ENCODE measurements around the gene OR4D11. TPM values are rescaled to one million over a fixed set of nuclear protein-coding genes. Genes with fewer than 3 reads are reported as not detected.
A peak's percentile ranks its signal among the peaks of the same experiment; 100 is the strongest.
"Not testable (repeated sequence)": the region's sequence is repeated elsewhere in the genome, so short reads cannot be mapped to it uniquely, and the experiment has no call there.

Gene OR4D11
- total RNA-seq, 4 donors from 2014 or later = not detected

DNA sequence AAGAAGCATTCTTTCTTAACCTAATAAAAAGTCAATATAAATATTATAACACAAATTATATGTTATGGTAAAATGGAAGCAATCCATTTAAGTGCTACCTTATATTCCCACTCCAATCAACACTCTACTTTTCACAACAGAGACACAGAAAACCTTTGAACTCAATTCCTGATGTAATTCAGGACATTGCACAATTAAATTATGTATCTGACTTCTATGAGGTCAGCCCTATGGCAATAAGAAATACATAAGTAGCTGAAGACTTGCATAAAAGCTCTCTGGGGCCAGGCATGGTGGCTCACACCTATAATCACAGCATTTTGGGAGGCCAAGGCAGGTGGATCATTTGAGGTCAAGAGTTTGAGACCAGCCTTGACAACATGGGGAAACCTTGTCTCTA is 23.5 kb upstream of the OR4D11 start:
- no peak for DNase-seq
- Histone ChIP-seq H3K9me3 (no peaks in the 10 kb centered on the region), H3K27ac (no peak overlapping the region), H3K4me1 (no peaks in the 10 kb centered on the region), H3K36me3 (no peaks in the 10 kb centered on the region), H3K4me3 (no peak overlapping the region), H3K27me3 (no peaks in the 10 kb centered on the region)
- TF ChIP-seq POLR2A (IDR thresholded peaks at IDR 0.05) = no peak
- TF ChIP-seq, protein P1, sequence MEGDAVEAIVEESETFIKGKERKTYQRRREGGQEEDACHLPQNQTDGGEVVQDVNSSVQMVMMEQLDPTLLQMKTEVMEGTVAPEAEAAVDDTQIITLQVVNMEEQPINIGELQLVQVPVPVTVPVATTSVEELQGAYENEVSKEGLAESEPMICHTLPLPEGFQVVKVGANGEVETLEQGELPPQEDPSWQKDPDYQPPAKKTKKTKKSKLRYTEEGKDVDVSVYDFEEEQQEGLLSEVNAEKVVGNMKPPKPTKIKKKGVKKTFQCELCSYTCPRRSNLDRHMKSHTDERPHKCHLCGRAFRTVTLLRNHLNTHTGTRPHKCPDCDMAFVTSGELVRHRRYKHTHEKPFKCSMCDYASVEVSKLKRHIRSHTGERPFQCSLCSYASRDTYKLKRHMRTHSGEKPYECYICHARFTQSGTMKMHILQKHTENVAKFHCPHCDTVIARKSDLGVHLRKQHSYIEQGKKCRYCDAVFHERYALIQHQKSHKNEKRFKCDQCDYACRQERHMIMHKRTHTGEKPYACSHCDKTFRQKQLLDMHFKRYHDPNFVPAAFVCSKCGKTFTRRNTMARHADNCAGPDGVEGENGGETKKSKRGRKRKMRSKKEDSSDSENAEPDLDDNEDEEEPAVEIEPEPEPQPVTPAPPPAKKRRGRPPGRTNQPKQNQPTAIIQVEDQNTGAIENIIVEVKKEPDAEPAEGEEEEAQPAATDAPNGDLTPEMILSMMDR (IDR thresholded peaks at IDR 0.05) = no peak

DNA sequence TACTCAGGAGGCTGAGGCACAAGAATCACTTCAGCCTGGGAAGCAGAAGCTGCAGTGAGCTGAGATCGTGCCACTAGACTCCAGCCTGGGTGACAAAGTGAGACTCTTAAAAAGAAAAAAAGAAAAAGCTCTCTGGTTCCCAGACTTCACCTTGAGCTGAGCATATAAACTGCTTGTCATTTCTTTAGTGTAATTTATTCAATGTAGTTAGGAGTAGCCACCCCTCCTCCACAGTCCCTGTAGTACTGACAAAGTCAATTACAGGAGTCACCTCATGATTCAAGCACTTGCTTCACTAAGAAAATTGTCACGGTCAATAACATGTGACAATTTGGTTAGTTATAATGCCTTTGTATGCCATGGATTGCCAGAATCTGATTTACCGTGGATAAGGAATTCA is 23.0 kb upstream of the OR4D11 start:
- TF ChIP-seq, protein P1 (IDR thresholded peaks at IDR 0.05) = no peak
- no peak for TF ChIP-seq POLR2A (IDR thresholded peaks at IDR 0.05)
- H3K36me3 ChIP-seq = no peaks in the 10 kb centered on the region
- no peak overlapping the region for H3K27ac ChIP-seq
- no peaks in the 10 kb centered on the region for H3K4me1 ChIP-seq
- no peaks in the 10 kb centered on the region for H3K9me3 ChIP-seq
- no peak overlapping the region for H3K4me3 ChIP-seq
- no peaks in the 10 kb centered on the region for H3K27me3 ChIP-seq
- no peak for DNase-seq

DNA sequence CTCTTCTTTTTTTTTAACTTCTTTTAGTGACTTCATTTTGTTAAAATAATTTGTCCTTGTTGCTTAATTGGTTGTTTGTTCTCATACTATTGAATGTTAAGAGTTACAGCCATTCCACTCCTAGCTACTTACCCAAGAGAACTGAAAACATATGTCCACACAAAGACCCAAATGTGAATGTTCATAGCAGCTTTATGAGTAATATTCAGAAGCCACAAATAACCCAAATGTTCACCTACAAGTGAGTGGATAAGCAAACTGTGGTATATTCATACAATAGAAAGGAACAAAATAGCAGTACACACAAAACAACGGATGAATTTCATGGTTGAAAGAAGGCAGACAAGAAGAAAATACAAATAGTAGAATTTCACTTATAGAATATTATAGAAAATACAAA is 1.4 kb upstream of the OR4D11 start:
- H3K27ac ChIP-seq = no peak overlapping the region
- DNase-seq = no peak
- H3K9me3 ChIP-seq = no peaks in the 10 kb centered on the region
- no peaks in the 10 kb centered on the region for H3K27me3 ChIP-seq
- no peaks in the 10 kb centered on the region for H3K36me3 ChIP-seq
- H3K4me1 ChIP-seq = no peaks in the 10 kb centered on the region
- TF ChIP-seq POLR2A (IDR thresholded peaks at IDR 0.05) = no peak
- TF ChIP-seq, protein P1 (IDR thresholded peaks at IDR 0.05) = no peak
- H3K4me3 ChIP-seq = no peak overlapping the region

DNA sequence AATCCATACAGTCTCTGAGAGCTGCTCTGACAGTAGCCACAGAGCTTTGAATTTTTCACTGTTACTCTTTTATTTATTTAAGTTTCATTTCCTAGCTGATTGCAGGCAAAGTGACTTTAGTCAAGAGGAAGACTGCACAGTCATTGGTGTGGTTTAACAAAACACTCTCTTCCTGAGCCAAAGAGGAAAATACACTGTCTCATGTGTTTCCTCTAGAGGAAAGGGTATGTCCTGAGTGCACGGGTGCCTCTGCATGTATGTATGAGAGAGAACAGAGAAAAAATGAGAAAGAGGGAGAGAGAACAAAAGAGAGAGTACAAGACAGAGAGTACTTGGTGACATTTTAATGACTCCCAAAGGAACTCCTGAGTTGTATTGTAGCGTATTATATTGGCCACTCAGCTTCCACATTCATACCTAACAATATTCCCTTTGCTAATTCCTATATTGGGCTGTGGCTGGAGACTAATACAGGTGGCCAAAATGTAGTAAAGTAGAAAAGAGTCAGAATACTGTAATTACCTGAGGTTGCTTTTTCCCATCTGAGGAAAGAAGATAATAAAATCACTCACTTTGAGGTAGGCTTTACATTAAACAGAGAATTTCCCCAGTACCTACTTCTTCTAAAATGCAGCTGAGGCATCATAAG is 7.7 kb downstream of the OR4D11 start, which contains the start of gene OR4D9:
Gene OR4D9, plus strand, starts transcription at position 599 of the 649 bp plus-strand sequence. CDS start 3,374 bp downstream, outside the sequence.
- H3K27ac ChIP-seq = peak within 1 kb of the TSS in 1 of 4 donors; percentile 22

DNA sequence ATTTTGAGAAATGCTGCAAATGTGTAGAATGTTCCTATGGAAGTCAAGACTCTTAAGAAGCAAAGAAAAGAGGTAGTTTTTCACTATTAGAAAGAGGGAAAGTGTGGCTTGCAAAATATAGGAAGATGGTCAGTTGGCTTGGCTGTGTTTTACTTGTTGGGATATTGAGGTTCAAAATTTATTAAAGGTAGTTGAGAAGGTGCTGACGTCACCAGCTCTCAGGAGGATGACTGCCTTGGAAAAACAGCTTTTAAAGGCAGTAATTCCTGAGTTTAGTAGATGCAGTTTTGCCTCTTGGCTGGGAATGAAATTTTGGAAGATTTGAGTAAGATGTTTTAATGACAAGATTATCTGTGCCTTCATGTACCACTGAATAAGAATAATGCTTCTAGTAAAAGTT is 8.3 kb downstream of the OR4D11 start:
- Histone ChIP-seq H3K4me1 (no peaks in the 10 kb centered on the region), H3K4me3 (no peak overlapping the region), H3K36me3 (no peaks in the 10 kb centered on the region), H3K27me3 (no peaks in the 10 kb centered on the region), H3K9me3 (no peaks in the 10 kb centered on the region), H3K27ac (no peak overlapping the region)
- no peak for DNase-seq
- TF ChIP-seq, protein P1 (IDR thresholded peaks at IDR 0.05) = no peak
- no peak for TF ChIP-seq POLR2A (IDR thresholded peaks at IDR 0.05)

More for the DNA sequence above, 7.7 kb downstream of the OR4D11 start, which contains the start of gene OR4D9:
- no peak for DNase-seq
- no peaks in the 10 kb centered on the region for H3K4me1 ChIP-seq
- no peaks in the 10 kb centered on the region for H3K36me3 ChIP-seq
- H3K9me3 ChIP-seq = no peaks in the 10 kb centered on the region
- TF ChIP-seq, protein P1 (IDR thresholded peaks at IDR 0.05) = no peak
- TF ChIP-seq POLR2A (IDR thresholded peaks at IDR 0.05) = no peak
- no peak within 1 kb of the TSS for H3K4me3 ChIP-seq
- H3K27me3 ChIP-seq = no peaks in the 10 kb centered on the region

DNA sequence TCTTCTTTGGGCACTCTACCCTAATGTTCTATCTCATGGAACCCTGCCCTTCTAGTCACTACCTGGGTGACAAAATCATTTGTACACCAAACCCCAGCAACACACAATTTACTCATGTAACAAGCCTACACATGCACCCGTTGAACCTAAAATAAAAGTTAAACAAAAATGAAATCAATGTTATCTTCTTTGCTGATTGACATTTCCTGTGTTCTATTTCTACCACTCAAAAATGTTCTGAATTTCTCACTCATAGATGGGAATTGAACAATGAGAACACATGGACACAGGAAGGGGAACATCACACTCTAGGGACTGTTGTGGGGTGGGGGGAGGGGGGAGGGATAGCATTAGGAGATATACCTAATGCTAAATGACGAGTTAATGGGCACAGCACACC is 16.8 kb downstream of the OR4D11 start:
- not testable (repeated sequence) for DNase-seq, H3K4me3 ChIP-seq

More for the DNA sequence above, 16.8 kb downstream of the OR4D11 start:
- H3K27me3 ChIP-seq, H3K27ac ChIP-seq, H3K9me3 ChIP-seq, H3K36me3 ChIP-seq, H3K4me1 ChIP-seq: not testable (repeated sequence)

Measured in Peyer's patch (tissue), 4 donors.